Measurements from ENCODE around the gene ZNF286A.
"Not testable (repeated sequence)": the region's sequence is repeated elsewhere in the genome, so short reads cannot be mapped to it uniquely, and the experiment has no call there.

ZNF286A gene

GRCh38 chr17:15698967-15699366 lies 585 bp upstream of the ZNF286A start:
- DNase-seq (ENCODE audit: low read depth in 4 of 4, low spot score in 1 of 4): not testable (repeated sequence)

- DNase-seq (ENCODE audit: low read depth in 4 of 4, low spot score in 1 of 4): not testable (repeated sequence)
These were observed 385 bp downstream of the ZNF286A start for GRCh38 chr17:15699937-15700336.

GRCh38 chr17:15704239-15704638 lies 4.7 kb downstream of the ZNF286A start:
- DNase-seq (ENCODE audit: low read depth in 4 of 4, low spot score in 1 of 4): not testable (repeated sequence)

GRCh38 chr17:15704813-15705212 lies 5.3 kb downstream of the ZNF286A start:
- not testable (repeated sequence) for DNase-seq (ENCODE audit: low read depth in 4 of 4, low spot score in 1 of 4)

- DNase-seq (ENCODE audit: low read depth in 4 of 4, low spot score in 1 of 4): not testable (repeated sequence)
These were observed 9.3 kb downstream of the ZNF286A start for GRCh38 chr17:15708879-15709278.

- not testable (repeated sequence) for DNase-seq (ENCODE audit: low read depth in 4 of 4, low spot score in 1 of 4)
These were observed 17.3 kb downstream of the ZNF286A start for GRCh38 chr17:15716601-15717563.

GRCh38 chr17:15730535-15730934 lies 31.0 kb downstream of the ZNF286A start:
- not testable (repeated sequence) for DNase-seq (ENCODE audit: low read depth in 4 of 4, low spot score in 1 of 4)

GRCh38 chr17:15731900-15732299 lies 32.3 kb downstream of the ZNF286A start, which contains the start of gene TBC1D26:
Gene TBC1D26 (plus strand): TSS chr17:15732283. CDS start chr17:15735349, 3,066 bp downstream.
- DNase-seq (ENCODE audit: low read depth in 4 of 4, low spot score in 1 of 4): not testable (repeated sequence)

- not testable (repeated sequence) for DNase-seq (ENCODE audit: low read depth in 4 of 4, low spot score in 1 of 4)
These were observed 33.7 kb downstream of the ZNF286A start for GRCh38 chr17:15733174-15733789.

- DNase-seq (ENCODE audit: low read depth in 4 of 4, low spot score in 1 of 4): not testable (repeated sequence)
These were observed 37.0 kb downstream of the ZNF286A start for GRCh38 chr17:15736578-15736977.

GRCh38 chr17:15738066-15738465 lies 38.5 kb downstream of the ZNF286A start:
- DNase-seq (ENCODE audit: low read depth in 4 of 4, low spot score in 1 of 4): no peak

GRCh38 chr17:15739259-15739658 lies 39.7 kb downstream of the ZNF286A start:
- DNase-seq (ENCODE audit: low read depth in 4 of 4, low spot score in 1 of 4): not testable (repeated sequence)

- not testable (repeated sequence) for DNase-seq (ENCODE audit: low read depth in 4 of 4, low spot score in 1 of 4)
These were observed 40.5 kb downstream of the ZNF286A start for GRCh38 chr17:15740041-15740440.

GRCh38 chr17:15740570-15741120 lies 41.1 kb downstream of the ZNF286A start:
- no peak for DNase-seq (ENCODE audit: low read depth in 4 of 4, low spot score in 1 of 4)

- no peak for DNase-seq (ENCODE audit: low read depth in 4 of 4, low spot score in 1 of 4)
These were observed 42.1 kb downstream of the ZNF286A start for GRCh38 chr17:15741624-15742023.

GRCh38 chr17:15742051-15742795 lies 42.7 kb downstream of the ZNF286A start:
- no peak for DNase-seq (ENCODE audit: low read depth in 4 of 4, low spot score in 1 of 4)

- DNase-seq (ENCODE audit: low read depth in 4 of 4, low spot score in 1 of 4): no peak
These were observed 43.4 kb downstream of the ZNF286A start for GRCh38 chr17:15742921-15743320.

- DNase-seq (ENCODE audit: low read depth in 4 of 4, low spot score in 1 of 4): no peak
These were observed 44.6 kb downstream of the ZNF286A start for GRCh38 chr17:15744074-15744676.

- DNase-seq (ENCODE audit: low read depth in 4 of 4, low spot score in 1 of 4): no peak
These were observed 45.3 kb downstream of the ZNF286A start for GRCh38 chr17:15744885-15745284.

GRCh38 chr17:15749403-15749802 lies 49.9 kb downstream of the ZNF286A start:
- not testable (repeated sequence) for DNase-seq (ENCODE audit: low read depth in 4 of 4, low spot score in 1 of 4)

Data from stimulated activated CD4-positive, alpha-beta T cell treated with anti-CD3 and anti-CD28 coated beads, Interleukin-1b, Interleukin-23, amount 100 ng/mL, for 24 hours (primary cell).